Renal cortical epithelial cell (primary cell): ENCODE results near the gene JPH3. TPM values are rescaled to one million over a fixed set of nuclear protein-coding genes. Genes with fewer than 3 reads are reported as not detected.

Source experiments
- DNase-seq: peaks from one replicate; pipeline ENCODE4 v3.0.0-alpha.2; 2011; ENCODE audit warnings: low read depth
- total RNA-seq: library from RNA; depleted of rRNA; stranded (reverse); fragments of >200 nt; gene quantifications from 2 replicates; pipeline ENCODE4 v1.2.3, GENCODE V29; 2014

Gene JPH3
- total RNA-seq, result 0.35 and 0.50 TPM in 2 replicates

DNA sequence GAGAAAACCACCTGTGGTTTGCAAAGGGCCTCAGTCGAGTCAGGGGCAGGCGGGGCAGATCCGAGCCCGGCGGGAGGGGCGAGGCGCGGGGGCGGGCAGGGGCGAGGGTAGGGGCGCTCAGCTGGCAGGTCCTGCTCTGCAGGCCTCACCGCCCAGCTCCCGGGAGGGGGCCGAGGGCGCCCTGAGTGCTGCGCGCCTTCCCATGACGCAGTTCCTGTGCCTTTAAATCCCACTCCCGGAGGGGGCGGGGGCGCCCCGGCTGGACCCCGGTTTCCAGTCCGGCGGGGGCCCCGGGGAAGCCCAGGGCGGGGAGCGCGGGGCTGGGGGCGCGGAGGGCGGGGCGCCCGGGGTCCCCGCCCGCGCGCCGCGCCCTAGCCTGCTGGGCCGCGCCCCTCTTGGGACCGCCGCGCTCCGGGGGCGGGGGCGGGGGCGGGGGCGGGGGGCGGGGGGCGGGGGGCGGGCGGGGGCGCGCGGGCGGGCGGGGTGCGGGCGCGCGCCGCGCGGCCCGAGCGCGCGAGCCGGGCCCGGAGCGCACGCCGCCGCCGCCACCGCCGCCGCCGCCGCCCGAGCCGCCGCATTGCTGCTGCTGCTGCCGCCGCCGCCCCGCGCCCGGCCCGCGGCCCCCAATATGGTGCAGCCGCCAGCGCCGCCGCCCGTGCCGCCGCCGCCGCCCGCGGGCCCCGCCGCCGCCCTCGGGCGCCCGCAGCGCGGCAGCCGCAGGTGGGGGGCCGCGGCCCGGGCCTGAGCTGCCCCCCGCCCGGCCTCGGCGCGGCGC lies at the start of gene JPH3:
Gene JPH3, plus strand, starts transcription at position 508 of the 775 bp plus-strand sequence. CDS start 639 bp downstream, outside the sequence.
- DNase-seq, result no peak

DNA sequence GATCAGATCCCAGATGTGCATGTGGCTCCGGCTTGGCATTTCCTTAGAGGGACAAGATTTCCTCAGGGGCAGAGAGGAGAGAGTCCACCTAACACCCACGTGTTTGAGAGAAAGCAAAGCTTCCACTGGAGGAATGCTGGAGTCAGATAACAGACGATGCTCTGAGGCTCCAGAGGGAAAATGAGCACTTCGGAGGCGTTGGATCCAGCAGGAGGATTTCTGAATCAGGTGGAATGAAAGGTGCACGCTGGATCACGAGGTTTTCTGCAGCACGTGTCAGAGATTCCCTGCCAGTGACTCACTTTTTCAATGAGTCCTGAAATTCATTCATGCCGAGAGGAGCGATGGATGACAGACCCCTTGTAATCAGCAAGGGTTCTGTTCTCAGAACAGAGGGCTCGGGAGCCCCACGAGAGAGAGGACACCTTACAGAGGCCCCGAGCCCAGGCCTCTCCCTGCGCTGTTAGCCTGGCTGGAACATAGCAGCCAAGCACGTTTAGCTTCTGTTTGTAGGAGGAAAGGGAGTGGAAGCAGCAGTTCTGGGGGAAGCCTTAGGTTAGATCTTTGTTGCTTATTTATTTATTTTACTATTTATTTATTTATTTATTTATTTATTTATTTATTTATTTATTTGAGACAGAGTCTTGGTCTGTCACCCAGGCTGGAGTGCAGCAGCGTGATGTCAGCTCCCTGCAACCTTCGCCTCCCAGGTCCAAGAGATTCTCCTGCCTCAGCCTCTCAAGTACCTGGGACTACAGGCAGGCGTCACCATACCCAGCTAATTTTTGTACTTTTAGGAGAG lies 49.3 kb upstream of the JPH3 start:
- DNase-seq, result peak; percentile 70

DNA sequence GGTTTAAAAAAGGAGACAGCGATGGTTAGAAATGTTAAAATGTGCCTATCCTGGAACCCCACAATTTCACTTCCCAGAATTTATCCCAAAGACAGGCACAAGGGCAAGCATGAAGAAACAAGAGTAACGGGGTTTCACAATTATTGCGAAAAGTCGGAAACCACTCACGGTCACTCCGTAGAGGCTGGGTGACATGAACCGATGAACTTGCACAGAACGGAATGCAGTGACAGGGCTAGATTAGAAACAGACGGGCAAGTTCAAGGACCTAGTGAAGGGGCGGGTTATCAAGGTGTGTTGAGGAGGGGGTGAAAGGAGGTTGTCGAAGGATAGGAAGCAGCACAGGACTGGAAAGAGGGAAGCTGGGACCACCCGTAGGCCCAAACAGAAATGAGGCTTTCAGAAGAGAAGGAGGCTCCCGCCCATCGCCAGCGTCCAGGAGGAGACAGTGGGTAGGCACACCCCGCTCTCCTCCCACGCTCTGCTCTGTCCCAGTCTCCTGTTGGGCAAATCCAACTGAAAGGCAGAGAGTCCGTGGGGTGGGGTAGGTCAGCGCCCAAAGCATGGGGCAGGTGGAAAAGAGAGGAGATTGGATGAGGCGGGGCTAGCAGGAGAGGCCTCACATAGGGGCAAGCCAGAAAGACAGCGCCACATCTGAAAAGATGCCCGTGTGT lies 47.4 kb upstream of the JPH3 start:
- no peak for DNase-seq

DNA sequence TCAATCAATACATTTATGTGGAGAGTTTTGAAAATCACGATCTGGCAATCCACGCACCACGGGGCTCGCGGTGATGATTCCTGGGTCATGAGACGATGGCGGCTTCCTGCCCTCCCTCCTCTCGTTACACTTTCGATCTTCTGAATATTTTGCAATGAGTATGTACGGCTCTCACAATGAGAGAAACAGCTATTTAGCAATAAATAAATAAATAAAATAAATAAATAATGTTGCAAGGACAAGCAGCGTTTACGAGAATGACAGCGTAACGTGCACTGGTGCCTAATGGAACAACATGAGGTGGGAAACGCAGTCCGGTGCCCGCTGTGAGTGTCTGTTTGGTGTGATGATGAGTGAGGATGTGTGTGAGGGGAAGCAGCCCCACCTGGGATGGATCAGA lies 46.7 kb upstream of the JPH3 start:
- no peak for DNase-seq

DNA sequence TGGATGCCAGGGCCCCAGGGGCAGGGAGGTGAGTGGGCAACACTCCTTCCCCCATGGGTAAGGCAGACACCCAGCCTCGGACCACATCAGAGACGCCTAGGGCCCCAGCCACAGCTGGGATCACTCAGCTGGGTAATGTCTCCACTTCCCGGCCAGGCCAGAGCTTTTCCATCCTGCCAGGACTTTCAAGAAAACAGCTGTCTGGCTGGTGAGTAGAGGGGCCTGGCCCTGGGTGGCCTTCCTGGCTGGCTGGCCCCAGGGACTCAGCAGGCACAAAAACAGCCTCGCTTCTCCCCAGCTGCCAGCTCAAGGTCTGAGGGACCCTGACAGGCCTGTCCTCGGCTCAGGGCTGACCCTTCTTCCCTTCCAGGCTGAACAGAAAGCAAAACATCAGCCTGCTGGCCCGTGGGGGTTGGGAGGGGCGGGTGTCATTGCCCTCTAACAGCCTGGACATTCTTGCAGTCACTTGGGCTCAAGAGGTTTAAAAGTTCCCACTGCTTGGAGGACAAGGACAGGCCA lies 45.3 kb upstream of the JPH3 start:
- DNase-seq, result no peak

DNA sequence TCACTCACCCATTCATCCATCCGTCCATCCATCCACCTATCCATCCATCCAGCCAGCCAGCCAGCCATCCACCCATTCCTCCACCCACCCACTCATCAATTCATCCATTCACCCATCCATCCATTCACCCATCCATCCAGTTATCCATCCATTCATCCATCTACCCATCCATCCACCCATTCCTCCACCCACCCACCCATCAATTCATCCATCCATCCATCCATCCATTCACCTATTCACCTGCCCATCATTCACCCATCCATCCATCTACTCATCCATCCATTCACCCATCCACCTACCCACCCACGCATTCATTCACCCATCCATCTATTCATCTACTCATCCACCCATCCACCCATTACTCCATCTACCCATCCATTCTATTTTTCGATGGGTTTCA lies 43.6 kb upstream of the JPH3 start:
- DNase-seq, result no peak

DNA sequence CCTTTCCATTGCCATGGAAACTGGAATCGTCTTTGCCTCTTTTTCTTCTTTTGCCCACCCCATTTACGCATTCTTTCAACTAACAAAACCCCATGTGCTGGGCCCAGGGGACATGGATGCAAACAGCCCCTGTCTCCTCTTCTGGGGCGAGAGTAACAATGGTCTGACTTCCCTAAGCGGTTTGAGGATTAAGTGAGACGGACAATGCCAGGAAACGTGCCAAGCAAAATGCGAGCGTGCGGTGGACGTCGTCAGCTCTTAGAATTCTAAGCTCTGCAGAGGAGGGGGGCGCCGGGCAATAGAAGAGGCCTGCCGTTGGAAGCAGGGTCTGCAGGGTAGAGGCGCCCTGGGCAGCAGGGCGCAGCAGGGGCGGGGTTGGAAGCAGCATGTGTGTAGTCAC lies 42.4 kb upstream of the JPH3 start:
- no peak for DNase-seq

DNA sequence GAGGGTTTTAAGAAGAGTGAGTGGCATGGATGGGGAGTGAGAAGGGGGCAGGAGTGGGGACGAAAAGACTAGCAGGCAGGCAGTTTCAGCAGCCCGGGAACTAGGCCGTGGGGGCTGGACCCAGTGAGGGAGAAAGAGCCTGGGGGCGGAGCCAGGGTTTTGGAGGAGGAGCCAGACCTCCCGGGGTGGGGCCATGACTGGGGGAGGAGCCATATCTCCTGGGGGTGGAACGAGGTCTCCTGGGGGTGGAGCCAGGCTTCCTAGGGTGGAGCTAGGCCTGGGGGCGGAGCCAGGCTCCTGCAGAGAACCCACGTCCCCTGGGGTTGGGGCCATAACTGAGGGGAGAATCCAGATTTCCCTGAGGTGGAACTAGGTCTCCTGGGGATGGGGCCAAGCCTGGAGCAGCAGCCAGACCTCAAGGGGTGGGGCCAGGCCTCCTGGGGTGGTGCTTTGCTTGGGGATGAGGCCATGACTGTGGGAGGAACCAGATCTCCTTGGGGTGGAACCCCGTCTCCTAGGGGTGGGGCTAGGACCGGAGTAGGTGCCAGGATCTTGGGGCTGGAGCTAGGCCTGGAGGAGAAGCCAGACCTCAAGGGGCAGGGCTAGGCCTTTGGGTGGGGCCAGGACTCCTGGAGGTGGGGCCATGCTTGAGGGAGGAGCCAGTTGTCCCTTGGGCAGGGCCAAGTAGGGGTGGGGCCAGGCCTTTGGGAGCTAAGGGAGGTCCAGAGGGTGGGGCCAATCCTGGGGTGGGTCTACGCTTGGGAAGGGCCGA lies 41.7 kb upstream of the JPH3 start:
- no peak for DNase-seq

DNA sequence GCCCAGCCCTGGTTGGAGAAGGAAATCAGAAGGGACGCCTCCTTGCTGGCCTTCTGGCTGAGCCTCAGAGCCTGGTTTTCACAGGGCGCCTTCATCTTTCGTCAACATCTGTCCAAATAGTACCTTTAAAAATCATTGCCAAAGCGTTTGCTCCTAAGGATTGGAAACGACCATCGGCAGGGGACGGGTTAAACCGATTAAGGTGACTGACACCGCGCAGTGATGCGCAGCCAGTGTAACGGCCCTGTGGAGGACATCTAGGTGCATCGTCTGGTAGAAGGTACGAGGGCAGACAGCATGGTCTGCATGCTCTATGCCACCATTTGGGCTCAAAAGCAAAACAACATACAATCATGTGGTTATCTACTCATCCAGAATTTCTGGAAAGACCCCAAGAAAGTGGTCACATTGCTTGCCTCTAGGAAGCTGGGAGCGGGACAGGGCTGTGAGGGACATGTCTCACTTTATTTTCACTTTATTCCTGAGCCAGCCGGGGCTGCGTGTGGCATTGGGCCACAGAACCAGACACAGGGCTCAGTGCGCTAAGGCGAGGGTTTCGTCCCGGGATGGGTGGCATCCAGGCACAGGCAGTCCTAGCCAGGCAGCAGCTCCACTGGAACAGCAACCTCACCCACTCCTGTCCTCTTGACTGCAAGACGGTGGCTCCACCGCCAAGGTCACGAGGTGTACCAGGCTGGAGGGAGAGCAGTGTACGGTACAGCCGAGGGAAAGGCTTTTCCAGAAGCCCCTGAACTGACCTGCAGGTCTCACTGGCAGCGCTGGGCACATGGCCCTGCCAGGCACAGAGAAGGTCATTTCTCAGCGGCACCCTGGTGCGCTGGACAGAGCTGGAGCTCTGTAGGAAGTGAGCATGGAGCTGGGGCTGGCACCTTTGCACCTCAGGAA lies 40.9 kb upstream of the JPH3 start:
- DNase-seq, result no peak

DNA sequence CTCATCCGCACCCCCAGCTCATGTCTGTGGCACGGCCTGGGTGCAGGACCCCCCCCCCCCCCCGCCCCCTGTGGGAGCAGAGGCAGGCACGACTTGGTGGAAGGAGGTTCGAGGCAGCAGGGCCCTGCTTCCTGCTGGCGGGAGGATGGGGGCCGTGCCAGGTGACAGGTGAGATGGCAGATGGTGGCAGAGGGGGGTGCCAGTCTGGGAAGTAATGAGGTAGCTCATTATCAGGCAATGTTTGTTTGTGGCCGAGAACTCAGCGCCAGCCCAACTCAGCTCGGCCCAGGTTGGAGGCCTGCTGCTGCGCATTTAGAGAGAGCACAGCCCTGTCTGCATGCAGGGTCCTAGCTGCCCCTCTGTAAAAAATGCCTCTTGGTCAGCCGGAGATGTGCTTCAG lies 40.1 kb upstream of the JPH3 start:
- no peak for DNase-seq

DNA sequence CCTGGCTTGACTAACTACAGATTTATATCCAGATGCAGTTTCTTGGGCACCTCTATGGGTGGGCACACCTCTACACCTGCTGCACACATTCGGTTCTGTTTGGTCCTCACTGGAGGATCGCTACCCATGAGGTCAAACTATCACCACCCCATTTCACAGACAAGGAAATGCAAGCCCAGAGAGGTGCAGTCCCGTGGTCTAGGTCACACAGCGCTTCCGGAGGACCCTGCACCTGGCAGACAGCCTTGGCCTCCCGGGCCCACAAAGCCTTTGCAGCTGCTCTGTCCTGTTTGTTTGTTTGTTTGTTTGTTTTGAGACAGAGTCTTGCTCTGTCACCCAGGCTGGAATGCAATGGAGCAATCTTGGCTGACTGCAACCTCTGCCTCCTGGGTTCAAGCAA lies 39.3 kb upstream of the JPH3 start:
- DNase-seq, result no peak

DNA sequence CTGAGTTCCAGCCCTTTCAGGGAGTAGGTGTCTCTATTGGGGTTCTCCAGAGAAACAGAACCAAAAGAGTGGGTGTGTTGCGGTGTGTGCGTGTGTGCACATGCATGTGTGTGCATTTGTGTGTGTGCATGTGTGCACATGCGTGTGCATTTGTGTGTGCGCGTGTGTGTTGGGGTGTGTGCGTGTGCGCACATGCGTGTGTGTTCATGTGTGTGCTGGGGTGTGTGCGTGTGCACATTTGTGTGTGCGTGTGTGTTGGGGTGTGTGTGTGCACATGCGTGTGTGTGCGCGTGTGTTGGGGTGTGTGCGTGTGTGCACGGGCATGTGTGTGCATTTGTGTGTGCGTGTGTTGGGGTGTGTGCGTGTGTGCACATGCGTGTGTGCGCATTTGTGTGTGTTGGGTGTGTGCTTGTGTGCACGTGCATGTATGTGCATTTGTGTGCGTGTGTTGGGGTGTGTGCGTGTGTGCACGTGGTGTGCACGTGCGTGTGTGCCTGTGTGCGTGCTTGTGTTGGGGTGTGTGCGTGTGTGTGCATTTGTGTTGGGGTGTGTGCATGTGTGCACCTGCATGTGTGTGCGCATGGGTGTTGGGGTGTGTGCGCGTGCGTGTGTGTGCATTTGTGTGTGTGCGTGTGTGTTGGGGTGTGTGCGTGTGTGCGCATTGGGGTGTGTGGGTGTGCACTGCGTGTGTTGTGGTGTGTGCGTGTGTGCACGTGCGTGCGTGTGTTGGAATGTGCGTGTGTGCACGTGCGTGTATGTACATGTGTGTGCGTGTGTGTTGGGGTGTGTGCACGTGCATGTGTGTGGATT lies 38.4 kb upstream of the JPH3 start:
- no peak for DNase-seq

DNA sequence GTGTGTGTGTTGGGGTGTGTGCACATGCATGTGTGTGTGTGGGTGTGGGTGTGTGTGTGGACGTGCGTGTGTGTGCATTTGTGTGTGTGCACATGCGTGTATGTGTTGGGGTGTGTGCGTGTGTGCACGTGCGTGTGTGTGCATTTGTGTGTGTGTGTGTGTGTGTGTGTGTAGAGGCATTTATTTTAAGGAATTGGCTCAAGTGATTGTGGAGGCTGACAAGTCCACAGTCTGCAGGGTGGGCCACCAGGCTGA lies 37.9 kb upstream of the JPH3 start:
- DNase-seq, result no peak

DNA sequence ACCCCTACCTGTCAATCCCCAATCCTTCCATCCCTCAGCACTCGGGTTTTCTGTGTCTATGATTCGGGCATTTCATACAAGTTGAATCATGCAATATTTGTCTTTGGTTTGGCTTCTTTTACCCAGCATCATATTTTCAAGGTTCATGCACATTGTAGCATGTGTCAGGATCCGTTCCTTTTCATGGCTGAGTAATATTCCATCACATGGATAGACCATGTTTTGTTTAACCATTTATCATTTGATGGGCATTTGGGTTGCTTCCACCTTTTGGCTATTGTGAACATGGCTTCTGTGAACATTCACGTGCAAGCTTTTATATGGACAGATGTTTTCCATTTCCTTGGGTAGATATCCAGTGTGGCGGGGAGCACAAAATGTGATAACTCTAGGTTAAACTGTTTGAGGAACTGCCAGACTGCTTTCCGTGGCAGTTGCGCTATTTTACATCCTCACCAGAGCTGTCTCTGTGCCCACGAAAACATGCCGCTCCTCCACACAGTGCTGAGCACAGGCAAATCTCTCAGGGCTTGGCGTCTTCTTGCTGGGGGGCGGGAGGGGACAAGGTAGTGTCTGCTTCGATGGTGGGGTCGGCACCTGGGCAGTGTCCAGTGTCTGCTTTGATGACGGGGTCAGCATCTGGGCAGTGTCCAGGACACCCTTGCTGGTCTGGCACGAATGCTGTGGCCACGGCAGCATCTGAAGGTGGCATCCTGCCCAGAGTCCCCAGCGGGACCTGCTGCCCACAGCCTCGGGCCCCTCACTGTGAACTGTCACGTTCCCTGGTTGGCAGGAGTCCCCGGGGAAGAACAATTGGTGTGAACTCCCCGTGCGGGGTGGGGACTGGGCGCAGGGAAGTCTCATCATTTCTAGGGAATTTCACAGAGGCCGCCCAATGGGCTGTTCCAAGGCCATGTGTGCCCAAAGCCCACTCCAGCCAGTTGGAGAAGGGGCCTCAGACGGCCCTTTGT lies 32.4 kb upstream of the JPH3 start:
- no peak for DNase-seq

DNA sequence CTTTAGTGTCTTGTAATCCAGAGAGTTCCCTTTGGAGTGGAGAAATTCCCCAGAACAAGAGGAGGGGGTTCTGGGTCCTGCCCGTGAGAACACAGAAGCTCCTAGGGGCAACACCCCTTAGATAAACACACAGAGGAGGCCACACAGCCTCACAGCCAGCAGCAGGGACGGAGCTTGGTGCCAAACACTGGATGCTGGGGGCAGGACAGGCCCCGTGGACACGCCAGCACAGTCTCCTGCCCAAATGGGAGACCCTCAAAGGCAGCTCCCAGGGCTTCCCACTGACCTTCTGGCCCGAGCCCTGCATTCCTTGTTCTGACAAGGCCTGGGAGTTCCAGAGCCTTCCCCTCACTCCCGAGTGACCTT lies 31.8 kb upstream of the JPH3 start:
- no peak for DNase-seq

DNA sequence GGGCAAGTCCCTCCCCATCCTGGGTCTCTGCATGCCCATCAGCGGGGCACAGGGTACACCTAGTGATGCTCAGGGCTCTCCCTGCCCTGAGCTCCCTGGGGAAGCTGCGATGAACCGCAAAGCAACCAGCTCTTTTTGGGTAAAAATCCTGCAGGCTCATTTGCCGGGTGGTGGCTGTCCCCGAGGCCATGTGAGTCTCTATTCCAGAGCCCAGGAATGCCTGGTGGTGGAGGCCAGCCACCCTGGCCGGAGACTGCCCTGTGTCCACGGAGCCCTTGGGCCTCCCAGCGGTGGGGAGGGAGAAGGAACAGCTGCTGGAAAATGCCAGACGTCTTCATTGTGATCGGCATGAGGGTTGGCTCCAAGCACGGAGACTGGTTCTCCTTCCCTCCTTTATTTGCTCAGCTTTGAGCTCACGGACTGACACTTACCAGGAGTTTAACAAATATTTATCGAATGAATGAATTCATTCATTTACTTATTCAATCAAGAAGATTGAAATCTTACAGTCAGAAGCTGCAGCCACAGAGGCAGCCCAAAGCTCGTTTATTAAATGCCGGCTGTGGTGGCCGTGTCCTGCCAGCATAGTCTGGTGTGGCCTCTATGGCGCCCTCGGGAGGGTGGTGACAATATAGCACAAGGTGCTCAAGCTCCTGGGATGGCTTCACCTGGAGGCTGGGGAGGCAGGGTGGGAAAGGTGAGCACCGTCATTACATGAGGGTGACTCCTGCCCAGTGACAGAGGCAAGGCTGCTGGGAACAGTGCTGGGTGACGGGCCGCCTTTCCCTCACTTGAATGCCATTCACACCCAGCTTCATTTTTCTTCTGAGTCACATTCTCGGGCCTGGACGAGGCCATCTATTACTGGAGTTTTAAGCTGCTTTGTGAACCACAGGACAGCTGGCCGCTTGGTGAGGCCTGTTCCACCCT lies 31.1 kb upstream of the JPH3 start:
- DNase-seq, result peak; percentile 38

DNA sequence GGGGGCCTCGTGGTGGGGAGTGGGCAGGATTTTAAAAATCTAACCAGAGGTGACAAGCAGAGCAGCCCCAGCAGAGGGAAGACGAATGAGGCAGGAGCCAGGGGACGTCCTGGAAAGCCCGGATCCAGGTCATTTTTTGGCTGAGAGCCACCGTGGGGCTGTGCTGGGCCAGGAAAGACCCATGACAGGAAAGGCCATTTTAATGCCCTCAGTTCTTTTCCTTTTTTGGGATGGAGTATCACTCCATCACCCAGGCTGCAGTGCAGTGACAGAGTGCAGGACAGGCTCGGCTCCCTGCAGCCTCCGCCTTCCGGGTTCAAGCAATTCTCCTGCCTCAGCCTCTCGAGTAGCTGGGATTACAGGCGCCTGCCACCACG lies 30.5 kb upstream of the JPH3 start:
- no peak for DNase-seq

DNA sequence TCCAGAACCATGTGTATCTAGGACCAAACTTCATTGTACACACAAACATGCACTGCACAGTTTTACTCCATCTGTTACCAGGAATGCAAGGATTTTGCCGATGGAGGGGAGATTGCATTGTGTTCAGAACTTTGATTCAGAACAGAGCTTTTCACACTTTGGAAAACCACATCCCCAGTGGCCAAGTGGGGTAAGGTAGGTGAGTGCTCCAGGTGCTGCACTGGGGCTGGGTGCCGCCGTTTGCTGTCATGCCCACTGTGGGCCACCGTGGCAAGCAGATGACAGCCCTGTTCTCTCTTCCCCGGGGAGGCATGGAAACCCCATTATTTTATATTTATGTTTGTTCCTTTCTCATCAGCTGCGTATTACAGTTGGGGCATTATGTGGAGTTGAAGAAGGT lies 29.3 kb upstream of the JPH3 start:
- no peak for DNase-seq
